ENCODE measurements around the gene CAMK1G.

DNA sequence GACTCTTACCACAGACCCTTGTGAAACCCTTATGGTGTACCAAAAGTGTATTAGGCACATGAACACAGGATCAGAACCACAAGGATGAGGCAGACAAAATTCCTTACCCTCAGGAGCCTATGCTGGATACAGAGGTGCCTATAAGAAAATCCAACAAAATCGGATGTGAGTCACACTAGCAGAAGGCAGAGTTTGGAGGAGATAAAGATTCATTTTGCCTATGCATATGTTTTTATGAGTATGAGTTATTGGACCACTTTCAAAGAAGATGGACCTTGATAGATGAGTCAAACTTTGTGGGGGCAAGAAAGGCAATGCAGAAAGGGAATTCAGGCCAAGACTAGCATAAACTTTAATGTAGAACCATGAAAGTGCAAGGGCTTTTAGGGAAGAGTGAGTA lies 17.0 kb downstream of the CAMK1G start:
- TF ChIP-seq POLR2AphosphoS5 (IDR thresholded peaks at IDR 0.05; ENCODE audit: low read depth, low read length) (no peak), POLR2A (IDR thresholded peaks at IDR 0.05; ENCODE audit: low read depth, low read length) (no peak), TAF1 (IDR thresholded peaks at IDR 0.05; ENCODE audit: borderline replicate concordance, low read depth, low read length) (no peak)
